Keratinocyte (primary cell): ENCODE results near the gene SEC63. TPM values are rescaled to one million over a fixed set of nuclear protein-coding genes. Genes with fewer than 3 reads are reported as not detected.
A peak's percentile ranks its signal among the peaks of the same experiment; 100 is the strongest.
"Not testable (repeated sequence)": the region's sequence is repeated elsewhere in the genome, so short reads cannot be mapped to it uniquely, and the experiment has no call there.

Source experiments
- DNase-seq: peaks from one replicate; pipeline ENCODE4 v3.0.0-alpha.2; 2011; ENCODE audit warnings: low read depth, missing footprints, low spot score
- FAIRE-seq: peaks from 2 replicates; lab custom pipeline; 2011; peaks lifted over from hg19 to GRCh38; lab: Jason Lieb, UNC
- H2AFZ ChIP-seq: 2 replicates; pipeline ENCODE4 v1.6.0; 2012; ENCODE audit warnings: low read length, control low read depth, inconsistent platforms; ENCODE audit not compliant: control insufficient read depth
- H3K27ac ChIP-seq: 2 replicates; pipeline ENCODE4 v1.5.1; 2011; ENCODE audit warnings: low read length; ENCODE audit not compliant: control insufficient read depth, insufficient read depth
- H3K27me3 ChIP-seq: 3 replicates; pipeline ENCODE4 v1.6.0; 2011; ENCODE audit warnings: low read length; ENCODE audit not compliant: control insufficient read depth, insufficient read depth; ENCODE audit errors: extremely low read depth
- H3K36me3 ChIP-seq, 2 experiments: 2 replicates in 1 of 2; 3 replicates in 1 of 2; pipeline ENCODE4 v1.5.1; 2011; ENCODE audit warnings: low read length in 2 of 2, mild to moderate bottlenecking in 1 of 2; ENCODE audit not compliant: control insufficient read depth in 2 of 2, insufficient read depth in 2 of 2; ENCODE audit errors: extremely low read depth in 1 of 2
- H3K4me1 ChIP-seq: 3 replicates; pipeline ENCODE4 v1.5.1; 2011; ENCODE audit warnings: low read length; ENCODE audit not compliant: control insufficient read depth, insufficient read depth; ENCODE audit errors: extremely low read depth
- H3K4me2 ChIP-seq: 3 replicates; pipeline ENCODE4 v1.6.0; 2011; ENCODE audit warnings: low read depth, low read length; ENCODE audit not compliant: control insufficient read depth, insufficient read depth; ENCODE audit errors: extremely low read depth
- H3K4me3 ChIP-seq, 3 experiments: fragments of 200-600 bp in 1 of 3; sonication (generic) in 1 of 3; 2 replicates in 2 of 3; 3 replicates in 1 of 3; pipeline ENCODE4 v1.5.1; 2011 to 2016; ENCODE audit warnings: low read length in 3 of 3, mild to moderate bottlenecking in 3 of 3, control low read depth in 2 of 3, inconsistent platforms in 1 of 3, low read depth in 1 of 3, mixed read lengths in 1 of 3, mixed run types in 1 of 3, moderate library complexity in 1 of 3; ENCODE audit not compliant: control insufficient read depth in 2 of 3, insufficient read depth in 2 of 3; ENCODE audit errors: extremely low read depth in 1 of 3
- H3K79me2 ChIP-seq: 2 replicates; pipeline ENCODE4 v1.6.0; 2012; ENCODE audit warnings: low read length; ENCODE audit not compliant: control insufficient read depth, insufficient read depth
- H3K9ac ChIP-seq: 3 replicates; pipeline ENCODE4 v1.6.0; 2011; ENCODE audit warnings: low read length; ENCODE audit not compliant: control insufficient read depth, insufficient read depth; ENCODE audit errors: extremely low read depth
- H3K9me1 ChIP-seq: 3 replicates; pipeline ENCODE4 v1.6.0; 2011; ENCODE audit warnings: low read length; ENCODE audit not compliant: control insufficient read depth, insufficient read depth; ENCODE audit errors: extremely low read depth
- H3K9me3 ChIP-seq: 2 replicates; pipeline ENCODE4 v1.5.1; 2012; ENCODE audit warnings: low read depth, low read length; ENCODE audit not compliant: control insufficient read depth
- H4K20me1 ChIP-seq: 3 replicates; pipeline ENCODE4 v1.6.0; 2011; ENCODE audit warnings: low read length; ENCODE audit not compliant: control insufficient read depth, insufficient read depth; ENCODE audit errors: extremely low read depth
- CTCF ChIP-seq, 3 experiments: IDR thresholded peaks in 1 of 3; conservative IDR thresholded peaks in 1 of 3; optimal IDR thresholded peaks in 1 of 3; 2 replicates in 2 of 3; 3 replicates in 1 of 3; pipeline versions ENCODE3 to v1.5.1; 2011; ENCODE audit warnings: low read length in 3 of 3, mild to moderate bottlenecking in 3 of 3, moderate library complexity in 2 of 3, control low read depth in 1 of 3, inconsistent platforms in 1 of 3; ENCODE audit not compliant: insufficient read depth in 2 of 3; ENCODE audit errors: extremely low read depth in 1 of 3
- EZH2 ChIP-seq: IDR thresholded peaks from one replicate; pipeline ENCODE4 v1.6.1; 2012; ENCODE audit warnings: inconsistent platforms, mild to moderate bottlenecking, low read length, moderate library complexity
- dilution Hi-C: fragments of 300-500 bp; cut with MboI; formaldehyde crosslinking; loops from one replicate; pipeline ENCODE4 v1.7.0; 2020; ENCODE audit warnings: low sequenced_read_pairs; ENCODE audit not compliant: extremely low pct_ligation_motif_present
- polyA plus RNA-seq, 5 experiments: library from polyadenylated mRNA; depleted of rRNA in 3 of 5; stranded (reverse) in 3 of 5; stranded (forward) in 1 of 5; unstranded in 1 of 5; fragments of >200 nt; gene quantifications; 1 replicate in 1 of 5; 2 replicates in 3 of 5; 3 replicates in 1 of 5; pipeline versions ENCODE4 v1.2.1 to v1.2.3, GENCODE V29; 2011 to 2012; ENCODE audit warnings: missing spikeins in 2 of 5, low read depth in 1 of 5, low replicate concordance in 1 of 5

SEC63 gene
- polyA plus RNA-seq, 1 donor (not counting 4 experiments of a cell fraction or from before 2014, with no cell fraction given) = 91.4 TPM

- dilution Hi-C loops = no loop called here
- TF ChIP-seq EZH2 (no peak), CTCF (optimal IDR thresholded peaks at IDR 0.05 in 1 of 3, IDR thresholded peaks at IDR 0.05 in 1 of 3, conservative IDR thresholded peaks at IDR 0.05 in 1 of 3; ENCODE audit: extremely low read depth in 1 of 3, insufficient read depth in 2 of 3, low read length in 3 of 3) (no peak)
- no peak for DNase-seq
- H3K36me3 ChIP-seq = peaks cover 0 to 1% of the 10 kb centered on the region in 2 experiments
- peaks cover 65% of the 10 kb centered on the region for H3K79me2 ChIP-seq
- H3K4me1 ChIP-seq = peaks cover 10% of the 10 kb centered on the region
- peaks cover 2% of the 10 kb centered on the region for H3K9me1 ChIP-seq
- H4K20me1 ChIP-seq = peaks cover 6% of the 10 kb centered on the region
- H3K4me3 ChIP-seq = peak overlapping the region; percentile 82 to 99 (median 85)
- peak overlapping the region; percentile 90 for H3K27ac ChIP-seq
- no peak for FAIRE-seq
- H3K27me3 ChIP-seq = no peaks in the 10 kb centered on the region
- peak overlapping the region; percentile 65 for H3K4me2 ChIP-seq
- H3K9me3 ChIP-seq = no peaks in the 10 kb centered on the region
- H2AFZ ChIP-seq = no peak overlapping the region
- H3K9ac ChIP-seq = peak overlapping the region; percentile 98
Measured at GRCh38 chr6:107956181-107956580, 1.8 kb downstream of the SEC63 start.

DNA sequence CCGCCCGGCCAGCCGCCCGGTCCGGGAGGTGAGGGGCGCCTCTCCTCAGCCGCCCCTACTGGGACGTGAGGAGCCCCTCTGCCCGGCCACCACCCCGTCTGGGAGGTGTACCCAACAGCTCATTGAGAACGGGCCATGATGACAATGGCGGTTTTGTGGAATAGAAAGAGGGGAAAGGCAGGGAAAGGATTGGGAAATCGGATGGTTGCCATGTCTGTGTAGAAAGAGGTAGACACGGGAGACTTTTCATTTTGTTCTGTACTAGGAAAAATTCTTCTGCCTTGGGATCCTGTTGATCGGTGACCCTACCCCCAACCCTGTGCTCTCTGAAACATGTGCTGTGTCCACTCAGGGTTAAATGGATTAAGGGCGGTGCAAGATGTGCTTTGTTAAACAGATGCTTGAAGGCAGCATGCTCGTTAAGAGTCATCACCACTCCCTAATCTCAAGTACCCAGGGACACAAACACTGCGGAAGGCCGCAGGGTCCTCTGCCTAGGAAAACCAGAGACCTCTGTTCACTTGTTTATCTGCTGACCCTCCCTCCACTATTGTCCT is 4.1 kb downstream of the SEC63 start:
- Histone ChIP-seq H4K20me1 (peaks cover 13% of the 10 kb centered on the region), H3K4me1 (peaks cover 10% of the 10 kb centered on the region), H3K79me2 (peaks cover 85% of the 10 kb centered on the region)
- H3K27me3 ChIP-seq, H3K9me3 ChIP-seq, DNase-seq, FAIRE-seq, H3K4me3 ChIP-seq, H3K4me2 ChIP-seq, H3K9ac ChIP-seq, H2AFZ ChIP-seq, H3K27ac ChIP-seq, H3K36me3 ChIP-seq, dilution Hi-C loops, H3K9me1 ChIP-seq: not testable (repeated sequence)
